ENCODE measurements around the gene OXTR.

DNA sequence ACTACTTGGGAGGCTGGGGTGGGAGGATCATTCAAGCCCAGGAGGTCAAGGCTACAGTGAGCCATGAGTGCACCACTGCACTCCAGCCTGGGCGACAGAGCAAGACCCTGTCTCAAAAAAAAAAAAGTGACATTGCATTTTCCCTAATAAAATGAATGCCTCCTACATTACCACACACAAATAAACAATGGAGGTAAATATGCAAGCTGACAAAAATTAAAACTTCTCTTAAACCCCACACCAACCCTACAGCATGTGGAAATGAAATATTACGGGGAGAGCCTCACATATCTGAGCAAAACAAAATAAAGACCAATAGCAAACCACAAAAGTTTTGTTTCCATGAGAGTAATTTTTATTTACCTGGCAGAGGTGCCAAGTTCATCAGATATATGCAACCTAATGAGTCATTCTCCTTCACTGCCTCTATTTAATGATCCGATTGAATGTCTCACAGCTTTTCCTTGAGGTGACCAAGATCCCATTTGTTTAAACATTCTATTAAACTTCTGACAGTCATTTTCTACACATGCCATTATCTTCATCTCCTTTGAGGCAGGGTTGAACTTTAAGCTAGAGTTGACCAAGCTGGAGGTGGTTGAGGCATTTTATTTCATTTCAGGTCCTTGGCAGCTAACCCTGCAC lies 45.2 kb downstream of the OXTR start:
- TF ChIP-seq CTCF (IDR thresholded peaks at IDR 0.05), result no peak
- no peak for TF ChIP-seq EZH2 (IDR thresholded peaks at IDR 0.05)

All from neural progenitor cell (in vitro differentiated cells).